ENCODE results near the gene SCG2. TPM values are rescaled to one million over a fixed set of nuclear protein-coding genes. Genes with fewer than 3 reads are reported as not detected.

SCG2 gene
- total and polyA plus RNA-seq, 4 donors = 0.45 to 3.5 (median 1.1) TPM

GRCh38 chr2:223601018-223601417 lies 1.1 kb downstream of the SCG2 start:
- DNase-seq (no peak), ATAC-seq (ENCODE audit: insufficient read depth, low FRiP score) (no peak)
- Histone ChIP-seq H3K4me1 (ENCODE audit: control insufficient read depth in 5 of 5, insufficient read depth in 5 of 5, low read length in 5 of 5) (no peaks in the 10 kb centered on the region), H3K4me3 (no peak overlapping the region), H3K27ac (ENCODE audit: low read depth in 1 of 2, low read length in 1 of 2) (no peak overlapping the region), H3K27me3 (ENCODE audit: control insufficient read depth in 3 of 3, insufficient read depth in 3 of 3, low read length in 2 of 3) (peaks cover 0 to 2% (median 0%) of the 10 kb centered on the region in 3 donors), H3K9me3 (ENCODE audit: control insufficient read depth in 4 of 4, insufficient read depth in 3 of 4, low read length in 3 of 4) (no peaks in the 10 kb centered on the region), H3K36me3 (ENCODE audit: control insufficient read depth in 4 of 4, insufficient read depth in 4 of 4, low read length in 4 of 4) (no peaks in the 10 kb centered on the region), H3K9ac (ENCODE audit: insufficient read depth in 1 of 2, low read length in 2 of 2) (no peak overlapping the region)
- TF ChIP-seq CTCF (IDR thresholded peaks at IDR 0.05; ENCODE audit: control extremely low read depth, extremely low read depth) = no peak

- DNase-seq (no peak), ATAC-seq (ENCODE audit: insufficient read depth, low FRiP score) (no peak)
- H3K9me3 ChIP-seq (ENCODE audit: control insufficient read depth in 4 of 4, insufficient read depth in 3 of 4, low read length in 3 of 4) = no peaks in the 10 kb centered on the region
- no peaks in the 10 kb centered on the region for H3K4me1 ChIP-seq (ENCODE audit: control insufficient read depth in 5 of 5, insufficient read depth in 5 of 5, low read length in 5 of 5)
- no peak overlapping the region for H3K9ac ChIP-seq (ENCODE audit: insufficient read depth in 1 of 2, low read length in 2 of 2)
- peaks cover 0 to 2% (median 0%) of the 10 kb centered on the region in 3 donors for H3K27me3 ChIP-seq (ENCODE audit: control insufficient read depth in 3 of 3, insufficient read depth in 3 of 3, low read length in 2 of 3)
- no peak for TF ChIP-seq CTCF (IDR thresholded peaks at IDR 0.05; ENCODE audit: control extremely low read depth, extremely low read depth)
- WGBS, 2 donors = 71 to 73% methylated on average over 6 of the region's 6 CpGs
- no peaks in the 10 kb centered on the region for H3K36me3 ChIP-seq (ENCODE audit: control insufficient read depth in 4 of 4, insufficient read depth in 4 of 4, low read length in 4 of 4)
- H3K27ac ChIP-seq (ENCODE audit: low read depth in 1 of 2, low read length in 1 of 2) = no peak overlapping the region
- H3K4me3 ChIP-seq = no peak overlapping the region
Measured at GRCh38 chr2:223599640-223600380, 2.4 kb downstream of the SCG2 start.

- H3K4me3 ChIP-seq = no peak overlapping the region
- no peak for DNase-seq
- WGBS, 2 donors = 87 to 88% methylated on average over 2 of the region's 2 CpGs
- H3K27ac ChIP-seq (ENCODE audit: low read depth in 1 of 2, low read length in 1 of 2) = no peak overlapping the region
- no peaks in the 10 kb centered on the region for H3K9me3 ChIP-seq (ENCODE audit: control insufficient read depth in 4 of 4, insufficient read depth in 3 of 4, low read length in 3 of 4)
- H3K9ac ChIP-seq (ENCODE audit: insufficient read depth in 1 of 2, low read length in 2 of 2) = no peak overlapping the region
- no peak for ATAC-seq (ENCODE audit: insufficient read depth, low FRiP score)
- peaks cover 0 to 2% (median 0%) of the 10 kb centered on the region in 3 donors for H3K27me3 ChIP-seq (ENCODE audit: control insufficient read depth in 3 of 3, insufficient read depth in 3 of 3, low read length in 2 of 3)
- no peak for TF ChIP-seq CTCF (IDR thresholded peaks at IDR 0.05; ENCODE audit: control extremely low read depth, extremely low read depth)
- no peaks in the 10 kb centered on the region for H3K4me1 ChIP-seq (ENCODE audit: control insufficient read depth in 5 of 5, insufficient read depth in 5 of 5, low read length in 5 of 5)
- H3K36me3 ChIP-seq (ENCODE audit: control insufficient read depth in 4 of 4, insufficient read depth in 4 of 4, low read length in 4 of 4) = no peaks in the 10 kb centered on the region
Measured at GRCh38 chr2:223598994-223599639, 3.0 kb downstream of the SCG2 start.
